Thyroid gland (tissue), 4 donors: Measurements from ENCODE around the gene SLC16A8.

Experiments
- CTCF ChIP-seq, 6 experiments: fragments of 200-600 bp in 3 of 6; fragments of 450-650 bp in 3 of 6; sonication (generic) in 3 of 6; IDR thresholded peaks; one replicate each; pipeline ENCODE4 v1.5.1; 2016 to 2019; ENCODE audit warnings: antibody characterized with exemption in 6 of 6, mild to moderate bottlenecking in 2 of 6, inconsistent platforms in 1 of 6, moderate library complexity in 1 of 6
- POLR2A ChIP-seq, 2 donors: fragments of 450-650 bp; IDR thresholded peaks; one replicate each; pipeline ENCODE4 v1.6.1; 2017; ENCODE audit warnings: antibody characterized with exemption in 2 of 2, mild to moderate bottlenecking in 2 of 2, moderate library complexity in 1 of 2

- TF ChIP-seq CTCF (IDR thresholded peaks at IDR 0.05) (no peak), POLR2A (IDR thresholded peaks at IDR 0.05) (peak in 1 of 2 donors; percentile 3)
Measured at GRCh38 chr22:38034278-38034882, 49.6 kb downstream of the SLC16A8 start.
